Suprapubic skin (tissue), 4 donors: ENCODE results near the gene TMEM200C. TPM values are rescaled to one million over a fixed set of nuclear protein-coding genes. Genes with fewer than 3 reads are reported as not detected.

Source experiments
- DNase-seq, 2 donors: peaks; one replicate each; pipeline ENCODE4 v3.0.0-alpha.2; 2019; ENCODE audit warnings: low spot score in 2 of 2
- H3K27ac ChIP-seq: fragments of 200-600 bp; sonication (generic); one replicate; pipeline ENCODE4 v1.5.1; 2019
- H3K27me3 ChIP-seq: fragments of 200-600 bp; sonication (generic); one replicate; pipeline ENCODE4 v1.5.1; 2019
- H3K36me3 ChIP-seq: fragments of 200-600 bp; sonication (generic); one replicate; pipeline ENCODE4 v1.5.1; 2019
- H3K4me1 ChIP-seq: fragments of 200-600 bp; sonication (generic); one replicate; pipeline ENCODE4 v1.5.1; 2019
- H3K4me3 ChIP-seq: fragments of 200-600 bp; sonication (generic); one replicate; pipeline ENCODE4 v1.5.1; 2019; ENCODE audit warnings: mild to moderate bottlenecking
- H3K9me3 ChIP-seq: fragments of 200-600 bp; sonication (generic); one replicate; pipeline ENCODE4 v1.5.1; 2019
- CTCF ChIP-seq, 2 donors: fragments of 200-600 bp in 1 of 2; fragments of 450-650 bp in 1 of 2; sonication (generic) in 1 of 2; IDR thresholded peaks; one replicate each; pipeline ENCODE4 v1.5.1; 2016 to 2019; ENCODE audit warnings: antibody characterized with exemption in 2 of 2, mild to moderate bottlenecking in 1 of 2, moderate library complexity in 1 of 2
- EP300 ChIP-seq: sonication (generic); formaldehyde crosslinking; IDR thresholded peaks from one replicate; pipeline ENCODE4 v1.6.1; 2017; ENCODE audit warnings: antibody characterized with exemption
- POLR2A ChIP-seq, 2 donors: fragments of 450-650 bp; IDR thresholded peaks; one replicate each; pipeline ENCODE4 v1.6.1; 2017; ENCODE audit warnings: antibody characterized with exemption in 2 of 2, mild to moderate bottlenecking in 2 of 2, moderate library complexity in 2 of 2
- POLR2AphosphoS5 ChIP-seq, 3 donors: sonication (generic); formaldehyde crosslinking; IDR thresholded peaks; one replicate each; pipeline ENCODE4 v1.6.1; 2017; ENCODE audit warnings: antibody characterized with exemption in 3 of 3
- WGBS: methylation state at CpG from one replicate; pipeline ENCODE4 v1.1.5; 2018; 5-methylcytosine and 5-hydroxymethylcytosine counted together
- total RNA-seq, 4 donors: library from RNA; depleted of rRNA; stranded (reverse); fragments of >200 nt; gene quantifications; one replicate each; pipeline ENCODE4 v1.1.0, GENCODE V29; 2016

Gene TMEM200C
- total RNA-seq, 4 donors from 2014 or later = 0.08 to 1.4 (median 1.3) TPM; not detected in 1

- DNase-seq = no peak
Observed at GRCh38 chr18:5839102-5839501, 56.2 kb downstream of the TMEM200C start.

More at GRCh38 chr18:5839102-5839501, 56.2 kb downstream of the TMEM200C start:
- TF ChIP-seq EP300 = no peak
- no peak for TF ChIP-seq CTCF (IDR thresholded peaks at IDR 0.05)
- no peak for TF ChIP-seq POLR2AphosphoS5 (IDR thresholded peaks at IDR 0.05)
- no peak for TF ChIP-seq POLR2A (IDR thresholded peaks at IDR 0.05)
- no peak overlapping the region for H3K4me3 ChIP-seq
- H3K4me1 ChIP-seq = no peaks in the 10 kb centered on the region
- WGBS = 92% methylated on average over 8 of the region's 8 CpGs
- H3K27ac ChIP-seq = no peak overlapping the region
- H3K27me3 ChIP-seq = no peaks in the 10 kb centered on the region
- H3K36me3 ChIP-seq = no peaks in the 10 kb centered on the region
- no peaks in the 10 kb centered on the region for H3K9me3 ChIP-seq
